NT2/D1 (cell line): Measurements from ENCODE around the gene MYBPHL.

Experiments used
- SUZ12 ChIP-seq: IDR thresholded peaks from 2 replicates; pipeline ENCODE4 v1.6.1; 2011; ENCODE audit not compliant: insufficient read length, insufficient read depth; ENCODE audit errors: extremely low read depth
- YY1 ChIP-seq: IDR thresholded peaks from 2 replicates; pipeline ENCODE4 v1.6.1; 2011; ENCODE audit not compliant: insufficient read length, insufficient read depth
- ZNF274 ChIP-seq: IDR thresholded peaks from 2 replicates; pipeline ENCODE4 v1.6.1; 2011; ENCODE audit warnings: mild to moderate bottlenecking, low read depth, low read length

GRCh38 chr1:109250454-109251276 is 56.1 kb downstream of the MYBPHL start:
- TF ChIP-seq ZNF274 (no peak), YY1 (no peak), SUZ12 (no peak)
